Measurements from ENCODE around the gene SLC16A12.
A peak's percentile ranks its signal among the peaks of the same experiment; 100 is the strongest.
"Not testable (repeated sequence)": the region's sequence is repeated elsewhere in the genome, so short reads cannot be mapped to it uniquely, and the experiment has no call there.

SLC16A12 gene

GRCh38 chr10:89471110-89471809 is 64.1 kb downstream of the SLC16A12 start:
- DNase-seq (ENCODE audit: low spot score): no peak
- FAIRE-seq: no peak

- DNase-seq (ENCODE audit: low spot score): no peak
- FAIRE-seq: no peak
Measured at GRCh38 chr10:89470628-89471027, 64.8 kb downstream of the SLC16A12 start.

- FAIRE-seq (no peak), DNase-seq (ENCODE audit: low spot score) (no peak)
Measured at GRCh38 chr10:89469517-89469916, 65.9 kb downstream of the SLC16A12 start.

- FAIRE-seq (no peak), DNase-seq (ENCODE audit: low spot score) (no peak)
Measured at GRCh38 chr10:89468191-89468965, 67.0 kb downstream of the SLC16A12 start.

GRCh38 chr10:89466599-89467035 is 68.8 kb downstream of the SLC16A12 start:
- DNase-seq (ENCODE audit: low spot score) (peak; percentile 29), FAIRE-seq (no peak)

GRCh38 chr10:89465196-89465595 is 70.2 kb downstream of the SLC16A12 start:
- no peak for FAIRE-seq
- DNase-seq (ENCODE audit: low spot score): no peak

GRCh38 chr10:89463846-89464537 is 71.4 kb downstream of the SLC16A12 start:
- DNase-seq (ENCODE audit: low spot score) (no peak), FAIRE-seq (no peak)

- FAIRE-seq (no peak), DNase-seq (ENCODE audit: low spot score) (no peak)
Measured at GRCh38 chr10:89458784-89459183, 76.6 kb downstream of the SLC16A12 start.

- FAIRE-seq: no peak
- DNase-seq (ENCODE audit: low spot score): no peak
Measured at GRCh38 chr10:89458291-89458690, 77.1 kb downstream of the SLC16A12 start.

GRCh38 chr10:89454561-89455347 is 80.6 kb downstream of the SLC16A12 start:
- DNase-seq (ENCODE audit: low spot score) (no peak), FAIRE-seq (no peak)

- no peak for DNase-seq (ENCODE audit: low spot score)
- no peak for FAIRE-seq
Measured at GRCh38 chr10:89452193-89452592, 83.2 kb downstream of the SLC16A12 start.

GRCh38 chr10:89450901-89451300 is 84.5 kb downstream of the SLC16A12 start:
- FAIRE-seq (no peak), DNase-seq (ENCODE audit: low spot score) (no peak)

GRCh38 chr10:89444819-89445218 is 90.6 kb downstream of the SLC16A12 start:
- DNase-seq (ENCODE audit: low spot score); FAIRE-seq: not testable (repeated sequence)

GRCh38 chr10:89442289-89442688 is 93.1 kb downstream of the SLC16A12 start:
- FAIRE-seq: no peak
- DNase-seq (ENCODE audit: low spot score): no peak

- FAIRE-seq (no peak), DNase-seq (ENCODE audit: low spot score) (no peak)
Measured at GRCh38 chr10:89440226-89441009, 95.0 kb downstream of the SLC16A12 start.

GRCh38 chr10:89438525-89438924 is 96.9 kb downstream of the SLC16A12 start:
- DNase-seq (ENCODE audit: low spot score) (no peak), FAIRE-seq (no peak)

- FAIRE-seq: no peak
- peak; percentile 42 for DNase-seq (ENCODE audit: low spot score)
Measured at GRCh38 chr10:89431977-89432376, 103.4 kb downstream of the SLC16A12 start.

GRCh38 chr10:89428877-89429276 is 106.5 kb downstream of the SLC16A12 start:
- FAIRE-seq (no peak), DNase-seq (ENCODE audit: low spot score) (no peak)

GRCh38 chr10:89427629-89428028 is 107.8 kb downstream of the SLC16A12 start:
- peak; percentile 13 for DNase-seq (ENCODE audit: low spot score)
- no peak for FAIRE-seq

- FAIRE-seq (no peak), DNase-seq (ENCODE audit: low spot score) (peak; percentile 40)
Measured at GRCh38 chr10:89426230-89426868, 109.0 kb downstream of the SLC16A12 start.
